COLO829 (cell line): ENCODE results near the gene IL1R2.
"Not testable (repeated sequence)": the region's sequence is repeated elsewhere in the genome, so short reads cannot be mapped to it uniquely, and the experiment has no call there.

ENCODE experiments used
- DNase-seq: peaks from one replicate; pipeline ENCODE4 v3.0.0; 2012; ENCODE audit warnings: low spot score

IL1R2 gene

DNA sequence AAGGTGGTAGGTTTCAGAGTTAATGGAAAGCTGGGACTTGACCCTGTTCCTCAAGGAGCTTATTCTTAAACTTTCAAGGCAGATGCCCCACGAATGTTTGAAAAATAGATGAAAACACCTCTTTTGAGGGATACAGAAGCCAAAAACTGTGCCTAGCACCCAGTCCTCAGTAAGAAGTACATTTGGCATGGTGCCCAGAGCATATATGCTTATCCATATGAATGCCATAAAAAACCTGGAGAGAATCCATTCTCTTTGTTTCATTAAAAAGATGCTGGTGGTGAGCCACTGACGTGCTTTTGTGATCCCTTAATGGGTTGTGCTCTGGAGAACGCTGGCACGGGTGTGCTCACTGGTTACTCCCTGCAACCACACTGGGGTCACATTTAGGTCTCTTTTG lies 69.0 kb downstream of the IL1R2 start:
- DNase-seq = no peak

DNA sequence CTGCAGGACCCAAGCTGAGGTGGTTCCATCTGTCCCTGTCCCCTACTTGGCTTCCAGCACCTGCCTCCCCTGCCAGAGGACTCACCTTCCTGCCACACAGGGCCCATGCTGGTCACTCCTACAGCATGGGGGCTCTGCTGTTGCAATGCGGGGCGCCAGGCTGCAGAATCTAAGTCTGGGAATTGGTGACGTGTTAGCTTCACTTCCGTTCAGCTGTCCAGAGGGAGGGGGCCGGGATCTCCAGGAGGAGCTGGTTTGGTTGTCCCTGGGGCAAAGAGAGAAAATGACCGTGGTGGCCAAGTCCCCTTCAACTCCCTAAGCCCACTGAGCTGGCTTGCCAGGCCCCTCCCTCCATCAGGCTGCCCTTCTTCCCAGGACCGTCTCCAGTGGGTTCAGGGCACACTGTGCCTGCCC lies 69.5 kb downstream of the IL1R2 start:
- DNase-seq = no peak

DNA sequence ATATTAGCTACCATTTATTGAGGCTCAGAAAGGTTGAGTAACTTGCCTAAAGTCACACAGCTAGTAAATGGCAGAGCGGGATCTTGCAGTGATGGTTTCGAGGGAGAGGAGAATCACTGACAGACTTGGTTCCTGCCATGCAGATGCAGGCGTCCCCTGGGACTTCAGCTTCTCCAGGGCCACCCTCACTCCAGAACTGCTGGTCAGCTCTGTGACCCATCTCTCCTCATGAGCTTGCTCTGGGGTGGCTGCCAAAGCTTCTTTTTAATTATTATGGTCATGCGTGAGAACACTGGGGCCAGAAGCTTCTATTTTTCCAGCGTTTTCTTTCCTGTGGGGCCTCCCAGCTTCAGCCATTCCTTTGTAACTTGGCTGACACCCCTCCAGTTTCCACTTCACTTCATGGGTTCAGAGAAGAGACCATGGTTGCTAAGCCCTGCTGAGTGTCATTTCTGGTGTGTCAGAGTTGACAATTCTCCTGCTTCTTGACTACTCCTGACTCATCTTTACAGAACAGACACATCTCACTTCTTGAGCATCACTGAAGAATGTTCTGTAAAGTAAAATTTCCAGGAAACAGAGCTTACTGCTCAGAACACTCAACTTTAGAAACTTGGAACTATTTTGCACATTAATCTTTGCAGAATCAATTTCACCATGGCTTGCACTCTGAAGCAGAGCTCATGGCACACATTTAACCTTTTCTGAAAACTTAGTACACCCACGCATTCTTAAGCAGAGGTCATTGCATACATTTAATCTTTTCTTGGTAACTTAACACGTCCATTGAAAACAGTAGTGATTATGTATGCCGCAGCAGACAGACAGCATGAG lies 70.4 kb downstream of the IL1R2 start:
- DNase-seq = no peak

DNA sequence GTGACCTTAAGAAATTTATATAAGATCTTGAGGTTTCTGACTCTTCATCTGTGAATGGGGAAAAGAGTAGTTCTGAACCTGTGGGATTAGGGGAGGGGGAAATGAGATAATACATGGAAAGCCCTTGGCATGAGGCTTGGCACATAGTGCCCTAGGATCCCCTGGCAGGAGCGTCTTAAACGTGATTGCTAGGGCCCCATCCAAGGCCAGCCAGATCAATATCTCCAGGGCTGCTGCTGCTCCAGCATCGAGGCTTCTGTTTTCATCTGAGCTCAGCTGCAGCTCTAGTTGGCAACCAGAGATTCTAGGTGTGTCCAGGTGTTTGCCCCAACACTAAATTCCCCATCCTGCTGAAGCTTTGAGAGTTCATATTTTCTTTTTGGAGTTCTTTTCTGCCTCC lies 71.0 kb downstream of the IL1R2 start:
- no peak for DNase-seq

DNA sequence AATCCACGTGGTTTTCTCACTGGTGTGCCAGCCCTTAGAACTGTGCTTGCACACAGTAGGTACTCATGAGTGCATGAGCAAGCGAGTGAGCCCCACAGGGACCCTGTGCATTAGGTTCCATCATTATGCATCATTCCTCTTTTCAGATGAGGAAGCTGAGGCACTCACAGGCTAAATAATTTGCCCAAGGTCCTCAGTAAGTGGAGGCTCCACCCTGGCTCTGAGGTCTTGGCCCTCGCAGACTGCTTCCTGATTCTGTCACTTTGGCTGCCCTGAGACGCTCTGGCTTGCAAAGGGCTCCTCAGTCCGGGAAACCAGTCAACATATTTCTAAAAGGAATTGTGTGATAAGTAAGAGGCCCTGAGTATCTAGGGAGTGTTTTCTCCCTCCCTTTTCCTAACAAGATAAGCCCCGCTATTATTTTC lies 71.7 kb downstream of the IL1R2 start:
- no peak for DNase-seq

DNA sequence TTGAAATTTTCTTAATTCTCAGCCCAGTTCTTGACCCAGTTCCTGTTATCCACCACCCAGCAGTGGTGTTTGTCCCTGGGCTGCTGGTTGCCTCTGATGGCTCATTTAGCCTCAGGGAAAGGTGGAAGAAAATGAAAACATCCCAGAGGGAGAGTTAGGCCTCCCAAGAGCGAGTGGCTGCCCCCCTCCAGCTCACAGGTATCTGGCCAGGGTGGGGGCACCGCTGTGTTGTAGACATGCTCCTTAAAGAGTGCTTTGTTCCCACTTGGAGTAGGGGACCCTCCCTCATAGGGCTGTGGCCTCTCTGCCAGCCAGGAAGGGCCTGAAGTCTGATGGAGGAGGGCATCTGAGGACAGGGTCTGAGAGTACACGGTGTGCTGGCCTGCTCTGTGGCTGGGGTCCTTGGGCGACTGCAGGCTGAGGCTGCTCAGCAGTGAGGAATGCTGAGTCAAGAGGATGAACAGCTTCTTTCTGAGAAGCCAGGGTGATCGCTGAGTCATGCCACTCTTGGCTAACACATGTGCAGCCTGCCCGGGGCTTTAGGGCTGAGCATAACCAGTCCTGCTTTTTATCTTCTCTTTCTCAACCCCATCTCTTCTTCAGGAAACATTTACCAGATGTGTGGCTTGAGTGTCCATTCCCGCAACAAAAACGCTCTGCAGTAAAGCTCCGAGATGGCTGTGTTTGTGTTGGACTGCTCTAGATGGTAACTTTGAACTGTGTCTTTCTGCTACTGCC lies 72.3 kb downstream of the IL1R2 start:
- peak; percentile 87 for DNase-seq

DNA sequence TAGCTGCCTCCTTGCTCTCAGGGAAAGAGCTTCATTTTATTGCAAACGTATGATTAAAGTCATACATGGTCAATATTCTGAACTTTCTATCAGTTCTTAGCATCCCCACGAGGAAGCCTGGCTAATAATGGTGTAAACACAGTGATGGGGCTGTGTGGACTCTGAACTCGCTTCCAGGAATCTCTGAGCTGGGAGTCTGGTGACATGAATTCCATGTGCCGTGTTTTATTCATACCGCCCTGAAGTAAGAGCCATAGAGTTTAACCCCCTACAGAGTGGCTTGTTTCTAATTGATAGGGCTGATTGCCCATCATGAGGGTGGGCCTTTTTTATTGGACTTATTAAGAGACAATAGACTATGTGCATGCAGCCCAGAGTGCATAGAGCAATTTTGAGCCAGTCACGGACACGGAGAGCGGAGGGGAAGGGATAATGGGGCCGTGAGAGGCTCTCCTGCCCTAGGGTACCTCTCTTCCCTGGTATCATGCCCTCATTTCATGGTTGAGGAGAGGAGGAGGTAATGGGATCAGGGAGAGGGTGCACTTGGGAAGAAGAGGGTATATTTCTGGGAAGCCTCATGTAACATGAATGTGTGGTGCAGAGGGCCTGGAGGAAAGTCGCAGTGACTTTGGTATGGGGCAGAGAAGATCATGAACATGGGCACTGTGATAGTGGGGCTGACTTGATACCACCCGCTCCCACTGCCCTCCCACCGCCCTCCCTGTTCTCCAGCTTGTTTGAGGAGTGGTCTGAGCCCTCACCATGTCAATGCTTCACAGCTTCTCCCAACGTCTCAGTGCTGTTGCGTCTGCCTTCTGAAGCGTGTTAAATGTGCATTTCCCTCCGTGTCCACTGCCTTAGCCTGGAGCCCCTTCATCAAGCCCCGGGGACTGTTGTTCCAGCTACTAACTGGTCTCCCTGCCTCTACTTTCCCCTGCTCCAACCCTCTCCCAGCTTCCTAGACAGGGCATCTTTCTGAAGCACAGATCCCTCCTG lies 73.2 kb downstream of the IL1R2 start:
- no peak for DNase-seq

DNA sequence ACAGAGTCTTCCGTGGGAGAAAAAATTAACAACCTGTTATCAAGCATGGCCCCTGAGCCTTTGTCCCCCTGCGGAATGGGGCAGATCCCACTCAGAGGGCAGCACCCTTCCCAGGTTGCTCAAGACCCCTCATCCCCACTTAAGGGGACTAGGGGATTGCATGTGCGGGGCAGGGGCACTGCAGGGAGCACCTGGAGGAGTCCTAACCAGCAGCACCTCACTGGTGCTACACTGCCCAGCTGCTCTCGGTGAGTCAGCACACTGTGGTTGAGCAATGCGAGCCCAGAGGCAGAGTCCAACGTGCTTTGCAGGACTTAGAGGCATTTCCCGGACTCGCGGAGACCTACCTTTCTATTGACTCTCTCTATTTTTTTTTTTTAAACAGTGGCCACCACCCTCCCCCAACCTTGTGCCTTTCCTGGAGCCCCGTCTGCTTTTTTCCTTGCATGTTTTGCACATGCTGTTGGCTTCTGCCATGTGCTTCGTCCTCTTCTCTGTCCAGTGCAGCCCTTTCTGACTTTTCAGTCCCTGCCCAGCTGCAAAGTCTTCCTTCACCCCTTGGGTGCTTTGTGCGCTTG lies 74.0 kb downstream of the IL1R2 start:
- DNase-seq = no peak

DNA sequence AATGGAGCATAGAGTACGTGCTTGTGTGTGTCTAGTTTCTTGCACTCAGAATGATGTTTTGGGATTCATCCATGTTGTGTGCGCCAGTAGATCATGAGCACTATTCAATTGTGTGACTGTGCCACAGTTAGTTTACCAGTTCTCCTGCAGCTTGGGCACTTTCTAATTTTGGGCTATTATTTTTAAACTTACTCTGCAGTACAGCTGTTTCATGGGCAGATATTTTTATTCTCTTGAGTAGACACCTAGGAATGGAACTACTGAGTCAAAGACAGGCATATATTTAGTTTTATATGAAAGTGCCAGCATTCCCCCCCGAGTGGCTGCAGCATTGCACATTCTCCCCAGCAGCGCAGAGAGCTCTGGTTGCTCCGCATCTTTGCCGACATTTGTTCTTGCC lies 74.8 kb downstream of the IL1R2 start:
- DNase-seq = no peak

DNA sequence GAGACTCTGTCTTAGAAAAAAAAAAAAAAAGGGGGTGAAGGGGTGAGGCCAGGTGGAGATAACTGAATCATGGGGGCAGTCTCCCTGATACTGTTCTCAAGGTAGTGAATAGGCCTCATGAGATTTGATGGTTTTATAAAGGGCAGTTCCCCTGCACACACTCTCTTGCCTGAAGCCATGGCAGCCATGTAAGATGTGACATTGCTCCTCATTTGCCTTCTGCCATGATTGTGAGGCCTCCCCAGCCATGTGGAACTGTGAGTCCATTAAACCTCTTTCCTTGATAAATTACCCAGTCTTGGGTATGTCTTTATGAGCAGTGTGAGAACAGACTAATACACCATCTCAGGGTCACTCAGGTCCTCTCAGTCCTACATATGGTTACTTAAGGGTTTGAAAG lies 76.4 kb downstream of the IL1R2 start:
- not testable (repeated sequence) for DNase-seq

DNA sequence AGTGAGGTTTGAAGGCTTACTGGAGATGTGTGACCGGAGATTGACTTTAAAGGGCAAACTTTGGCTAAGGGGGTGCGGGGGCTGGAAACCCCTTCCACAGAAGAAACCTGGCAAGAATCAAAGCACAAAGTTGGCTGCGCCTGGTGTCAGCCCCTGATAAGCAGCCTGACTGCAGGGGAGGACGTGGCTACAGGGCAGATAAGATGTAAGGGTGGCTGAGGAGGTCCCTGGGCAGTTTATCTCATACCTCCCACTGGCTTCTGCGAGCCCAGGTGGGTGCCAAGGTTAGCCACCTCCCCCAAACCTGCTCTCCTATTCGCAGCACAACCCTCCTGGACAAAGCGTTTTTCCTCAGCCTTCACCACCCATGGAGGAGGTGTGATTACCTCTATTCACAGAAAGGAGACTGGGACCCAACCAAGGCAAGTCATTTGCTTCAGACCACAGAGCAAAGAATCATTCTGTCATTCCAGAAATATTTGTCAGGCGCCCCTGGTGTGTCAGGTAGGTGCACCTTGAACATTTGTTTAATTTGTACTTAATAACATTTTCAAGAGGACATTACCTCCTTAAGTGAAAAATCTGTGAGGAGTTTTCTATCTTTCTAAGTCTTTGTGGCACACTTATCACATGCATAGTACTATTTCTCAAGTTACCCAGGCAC lies 77.7 kb downstream of the IL1R2 start:
- no peak for DNase-seq

DNA sequence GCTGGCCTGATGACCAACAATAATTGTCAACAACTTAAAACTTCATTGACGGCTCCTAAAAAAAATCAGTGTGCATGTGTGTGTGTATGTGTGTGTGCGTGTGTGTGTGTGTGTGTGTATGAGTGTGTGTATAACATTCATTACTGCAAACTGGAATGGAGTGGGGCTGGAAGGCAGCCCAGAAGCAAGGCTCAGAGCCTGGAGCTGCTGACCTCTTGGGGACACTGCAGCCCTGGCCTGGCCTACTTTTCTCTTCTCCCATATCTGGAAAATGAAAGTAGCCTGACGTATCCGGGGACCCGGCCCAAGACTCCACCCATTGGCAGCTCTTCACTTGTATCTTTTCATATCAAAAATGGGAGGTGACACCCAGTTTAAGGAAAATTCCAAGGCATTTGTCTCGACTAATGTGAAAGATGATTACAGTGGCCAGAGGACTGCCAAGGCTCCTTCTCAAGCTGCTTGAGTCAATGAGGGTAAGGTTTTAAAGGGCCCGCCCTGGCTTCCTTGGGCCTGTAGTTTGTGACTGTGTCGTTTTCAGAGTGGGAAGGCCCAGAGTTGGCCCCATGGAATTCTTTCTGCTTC lies 78.4 kb downstream of the IL1R2 start:
- DNase-seq = no peak

DNA sequence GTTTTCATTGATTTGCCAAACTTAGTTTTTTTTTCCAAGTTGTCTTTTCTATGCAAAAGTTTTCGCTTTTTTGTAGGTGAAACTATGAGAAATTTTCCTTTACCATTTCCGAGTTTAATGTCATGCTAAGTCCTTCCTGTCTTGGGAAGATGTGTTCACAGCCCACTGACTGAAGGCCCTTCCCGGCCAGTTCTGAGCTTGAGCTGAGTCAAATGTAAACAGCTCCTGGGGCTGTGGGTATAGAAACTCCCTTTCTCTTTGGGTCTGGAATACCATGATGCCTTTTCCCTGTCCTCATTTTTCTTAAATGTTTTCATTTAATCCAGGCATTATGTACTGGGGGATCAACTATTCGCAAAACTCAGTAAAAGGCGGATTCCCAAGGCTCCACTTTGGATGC lies 81.0 kb downstream of the IL1R2 start:
- no peak for DNase-seq

DNA sequence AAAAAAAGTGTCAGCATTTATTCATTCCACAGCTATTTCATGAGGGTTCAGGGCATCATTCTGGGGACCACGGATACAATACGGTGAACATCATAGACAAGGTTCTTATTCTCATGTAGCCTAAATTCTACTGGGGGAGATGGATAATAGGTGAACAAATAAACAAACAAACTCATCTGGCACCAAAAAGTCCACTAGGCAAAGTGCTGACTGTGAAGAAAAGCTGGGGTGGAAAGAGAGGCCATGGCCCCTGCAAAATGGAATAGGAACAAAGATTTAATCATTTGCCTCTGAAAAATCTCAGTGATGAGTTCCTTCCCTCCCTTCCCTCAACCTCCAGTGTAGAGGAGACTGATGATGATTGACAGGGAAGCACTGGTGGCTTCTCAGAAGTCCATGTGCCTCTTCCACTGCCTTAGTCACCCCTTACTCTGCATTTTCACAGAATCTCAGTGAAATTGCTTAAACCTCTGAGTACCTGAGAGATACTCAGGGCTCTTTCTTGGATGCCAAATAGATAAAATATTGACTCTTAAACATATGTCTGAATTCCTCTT lies 81.5 kb downstream of the IL1R2 start:
- DNase-seq = no peak

DNA sequence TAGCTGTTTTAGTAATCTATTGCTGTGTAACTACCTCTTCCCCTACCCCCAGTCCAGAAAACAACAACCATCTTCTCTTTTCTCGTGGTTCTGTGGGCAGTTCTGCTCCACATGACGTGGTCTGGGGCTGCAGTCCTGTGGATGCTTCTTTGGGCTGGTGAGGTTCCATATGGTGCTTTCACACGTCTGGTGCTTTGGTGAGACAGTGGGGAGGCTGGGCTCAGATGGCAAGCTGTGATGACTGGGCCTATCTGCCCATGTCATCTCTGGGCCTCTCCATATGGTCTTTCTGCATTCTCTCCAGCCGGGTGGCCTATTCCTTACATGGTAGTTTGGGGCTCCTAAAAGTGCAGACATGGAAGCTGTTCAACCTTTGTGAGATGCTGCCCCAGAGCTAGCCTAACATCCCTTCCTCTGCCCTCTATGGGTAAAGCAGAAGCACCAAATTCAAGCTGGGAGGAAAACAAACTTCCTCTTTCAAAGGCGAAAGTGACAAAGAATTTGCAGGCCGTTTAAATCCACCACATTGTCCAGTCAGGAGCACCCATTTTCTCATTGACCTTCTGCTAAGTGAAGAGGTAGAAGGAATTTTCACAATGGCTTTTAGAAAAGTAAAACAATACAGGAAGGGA lies 82.5 kb downstream of the IL1R2 start:
- no peak for DNase-seq

DNA sequence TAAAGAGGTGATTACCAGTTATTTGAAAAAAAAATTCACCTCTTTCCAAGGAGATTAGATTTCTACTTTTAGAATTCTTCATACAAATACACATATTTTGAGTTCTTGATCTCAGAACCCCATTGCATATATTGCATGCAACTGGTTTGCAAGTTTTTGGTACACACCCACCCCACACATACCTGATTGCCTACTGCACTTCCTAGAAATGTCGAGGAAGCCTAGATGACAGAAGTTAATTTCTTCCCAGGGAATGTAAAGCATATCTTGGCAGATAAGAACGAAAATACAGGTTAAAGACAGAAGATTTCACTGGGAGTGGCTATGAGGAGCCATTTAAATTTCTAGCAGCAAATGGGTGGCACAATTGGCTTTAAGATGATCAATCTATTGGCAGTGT lies 83.7 kb downstream of the IL1R2 start:
- no peak for DNase-seq

DNA sequence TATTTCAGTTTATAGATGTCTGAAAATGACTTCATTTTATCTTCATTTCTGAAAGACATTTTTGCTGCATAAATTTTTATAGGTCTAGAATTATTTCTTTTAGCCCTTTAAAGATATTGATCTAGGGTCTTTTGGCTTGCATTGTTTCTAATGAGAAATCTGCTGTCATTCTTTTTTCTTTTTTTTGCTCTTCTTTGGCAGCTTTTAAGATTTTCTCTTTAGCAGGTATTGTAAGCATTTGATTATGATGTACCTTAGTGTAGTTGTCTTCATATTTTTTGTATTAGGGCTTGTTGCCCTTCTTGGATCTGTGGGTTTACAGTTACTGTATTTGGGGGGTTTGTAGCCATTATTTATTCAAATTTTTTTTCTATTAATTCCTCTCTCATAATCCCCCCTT lies 84.8 kb downstream of the IL1R2 start:
- no peak for DNase-seq
